Measurements from ENCODE around the gene PCNA. TPM values are rescaled to one million over a fixed set of nuclear protein-coding genes. Genes with fewer than 3 reads are reported as not detected.
A peak's percentile ranks its signal among the peaks of the same experiment; 100 is the strongest.

The PCNA gene
- total RNA-seq, 1 donor from 2014 or later: 48.1 TPM

DNA sequence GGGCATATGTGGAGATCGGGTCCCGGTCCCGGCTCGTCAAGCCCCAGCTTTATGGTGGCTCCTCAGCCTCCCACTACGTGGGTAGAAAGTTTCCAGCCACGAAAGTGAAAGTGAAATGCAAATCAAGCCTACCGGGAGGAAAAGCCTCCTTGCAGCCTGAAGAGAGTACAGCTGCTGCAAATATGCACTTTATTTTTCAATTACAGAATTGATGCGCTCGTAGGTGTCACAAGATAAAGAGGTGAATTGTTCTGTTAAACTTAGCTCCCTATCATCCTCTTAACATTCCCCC lies 373 bp upstream of the PCNA start:
- no peak for DNase-seq
- Histone ChIP-seq H3K4me1 (peaks cover 19% of the 10 kb centered on the region), H3K9me3 (no peaks in the 10 kb centered on the region), H3K27me3 (ENCODE audit: low read depth) (no peaks in the 10 kb centered on the region), H3K27ac (peak overlapping the region; percentile 86), H3K36me3 (peaks cover 28% of the 10 kb centered on the region), H3K4me3 (peak overlapping the region; percentile 84)
- intact Hi-C loops (cut with DNase I): loop anchor here (10.0 kb wide), 1 partner anchor 75 kb away; no protein-coding TSS in a partner anchor
- TF ChIP-seq, protein P1, sequence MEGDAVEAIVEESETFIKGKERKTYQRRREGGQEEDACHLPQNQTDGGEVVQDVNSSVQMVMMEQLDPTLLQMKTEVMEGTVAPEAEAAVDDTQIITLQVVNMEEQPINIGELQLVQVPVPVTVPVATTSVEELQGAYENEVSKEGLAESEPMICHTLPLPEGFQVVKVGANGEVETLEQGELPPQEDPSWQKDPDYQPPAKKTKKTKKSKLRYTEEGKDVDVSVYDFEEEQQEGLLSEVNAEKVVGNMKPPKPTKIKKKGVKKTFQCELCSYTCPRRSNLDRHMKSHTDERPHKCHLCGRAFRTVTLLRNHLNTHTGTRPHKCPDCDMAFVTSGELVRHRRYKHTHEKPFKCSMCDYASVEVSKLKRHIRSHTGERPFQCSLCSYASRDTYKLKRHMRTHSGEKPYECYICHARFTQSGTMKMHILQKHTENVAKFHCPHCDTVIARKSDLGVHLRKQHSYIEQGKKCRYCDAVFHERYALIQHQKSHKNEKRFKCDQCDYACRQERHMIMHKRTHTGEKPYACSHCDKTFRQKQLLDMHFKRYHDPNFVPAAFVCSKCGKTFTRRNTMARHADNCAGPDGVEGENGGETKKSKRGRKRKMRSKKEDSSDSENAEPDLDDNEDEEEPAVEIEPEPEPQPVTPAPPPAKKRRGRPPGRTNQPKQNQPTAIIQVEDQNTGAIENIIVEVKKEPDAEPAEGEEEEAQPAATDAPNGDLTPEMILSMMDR (IDR thresholded peaks at IDR 0.05): no peak
- no peak for ATAC-seq

DNA sequence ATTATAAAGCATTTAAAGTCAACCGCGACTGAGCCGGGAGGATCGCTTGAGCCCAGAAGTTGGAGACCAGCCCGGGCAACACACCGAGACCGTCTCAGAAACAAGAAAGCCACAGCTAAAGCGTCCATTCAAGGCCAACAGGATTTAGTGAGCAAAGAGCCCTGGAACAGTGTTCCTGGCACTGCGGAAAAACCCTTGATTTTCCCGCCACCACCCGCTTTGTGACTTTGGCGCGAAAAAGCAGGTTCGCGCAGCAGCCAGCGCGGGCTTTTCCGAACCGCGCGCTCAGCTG lies 669 bp downstream of the PCNA start:
- peaks cover 19% of the 10 kb centered on the region for H3K4me1 ChIP-seq
- intact Hi-C loops (cut with DNase I): no loop called here
- ATAC-seq: no peak
- H3K9me3 ChIP-seq: no peaks in the 10 kb centered on the region
- H3K36me3 ChIP-seq: peaks cover 39% of the 10 kb centered on the region
- H3K27me3 ChIP-seq (ENCODE audit: low read depth): no peaks in the 10 kb centered on the region
- TF ChIP-seq, protein P1 (IDR thresholded peaks at IDR 0.05): no peak
- no peak for DNase-seq
- peak overlapping the region; percentile 84 for H3K4me3 ChIP-seq
- no peak overlapping the region for H3K27ac ChIP-seq

DNA sequence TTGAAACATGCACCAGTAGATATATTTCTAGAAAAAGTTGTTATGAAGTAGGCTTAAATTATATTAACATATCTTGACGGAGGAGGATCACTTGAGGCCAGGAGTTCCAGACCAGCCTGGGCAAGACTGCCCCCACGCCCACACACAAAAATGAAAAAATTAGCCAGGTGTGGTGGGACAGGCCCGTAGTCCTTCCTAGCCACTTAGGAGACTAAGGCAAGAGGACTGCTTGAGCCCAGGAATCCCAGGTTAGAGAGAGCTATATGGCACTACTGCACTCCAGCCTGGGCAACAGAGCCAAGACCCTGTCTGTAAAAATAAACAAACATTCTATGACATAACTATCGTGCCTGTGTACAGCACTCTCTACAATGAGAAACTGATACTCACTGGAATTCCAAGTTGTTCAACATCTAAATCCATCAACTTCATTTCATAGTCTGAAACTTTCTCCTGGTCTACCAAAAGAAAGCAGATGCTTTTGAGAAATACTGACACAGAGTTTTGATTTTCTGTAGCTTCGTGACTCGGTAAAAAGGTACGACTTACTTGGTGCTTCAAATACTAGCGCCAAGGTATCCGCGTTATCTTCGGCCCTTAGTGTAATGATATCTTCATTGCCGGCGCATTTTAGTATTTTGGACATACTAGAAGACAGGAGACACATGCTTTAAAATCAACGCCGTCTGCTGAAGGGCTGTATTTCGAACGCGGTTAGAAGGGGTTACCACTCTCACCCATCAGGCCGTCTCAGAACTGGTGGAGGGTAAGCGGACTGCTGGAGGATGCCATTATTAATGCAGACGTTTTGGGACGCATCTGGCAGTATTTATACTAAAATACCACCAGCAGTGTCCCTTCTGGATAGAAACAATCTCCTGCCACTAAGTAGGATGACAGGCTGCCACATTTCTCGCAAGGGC lies 1.3 kb downstream of the PCNA start:
- TF ChIP-seq, protein P1 (IDR thresholded peaks at IDR 0.05): no peak
- no peak overlapping the region for H3K27ac ChIP-seq
- peak overlapping the region; percentile 84 for H3K4me3 ChIP-seq
- H3K36me3 ChIP-seq: peaks cover 40% of the 10 kb centered on the region
- no peaks in the 10 kb centered on the region for H3K9me3 ChIP-seq
- intact Hi-C loops (cut with DNase I): no loop called here
- ATAC-seq: no peak
- no peak for DNase-seq
- H3K4me1 ChIP-seq: peaks cover 24% of the 10 kb centered on the region
- no peaks in the 10 kb centered on the region for H3K27me3 ChIP-seq (ENCODE audit: low read depth)

DNA sequence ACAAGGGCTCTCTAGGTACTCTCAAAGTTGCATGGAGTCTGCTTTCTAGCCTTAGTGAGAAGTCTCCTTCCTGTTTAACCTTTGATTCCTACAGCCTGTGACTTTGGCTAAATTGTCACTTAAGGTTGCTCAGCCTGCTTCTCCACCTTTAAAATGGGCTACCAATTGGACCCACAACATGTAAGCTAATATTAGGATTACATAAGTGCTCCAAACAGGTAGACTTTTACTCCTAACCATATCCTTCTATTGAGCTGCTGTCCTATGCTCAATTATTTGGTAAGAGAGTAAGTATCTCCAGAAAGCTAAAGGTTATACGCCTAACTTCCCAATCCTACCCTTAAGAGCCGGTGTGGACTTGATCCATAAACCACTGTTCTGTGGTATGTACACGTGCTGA lies 2.9 kb downstream of the PCNA start:
- Histone ChIP-seq H3K36me3 (peaks cover 40% of the 10 kb centered on the region), H3K27ac (no peak overlapping the region), H3K9me3 (no peaks in the 10 kb centered on the region), H3K4me1 (peaks cover 32% of the 10 kb centered on the region), H3K27me3 (ENCODE audit: low read depth) (no peaks in the 10 kb centered on the region), H3K4me3 (no peak overlapping the region)
- ATAC-seq (no peak), DNase-seq (no peak)
- intact Hi-C loops (cut with DNase I): no loop called here
- TF ChIP-seq, protein P1 (IDR thresholded peaks at IDR 0.05): no peak

DNA sequence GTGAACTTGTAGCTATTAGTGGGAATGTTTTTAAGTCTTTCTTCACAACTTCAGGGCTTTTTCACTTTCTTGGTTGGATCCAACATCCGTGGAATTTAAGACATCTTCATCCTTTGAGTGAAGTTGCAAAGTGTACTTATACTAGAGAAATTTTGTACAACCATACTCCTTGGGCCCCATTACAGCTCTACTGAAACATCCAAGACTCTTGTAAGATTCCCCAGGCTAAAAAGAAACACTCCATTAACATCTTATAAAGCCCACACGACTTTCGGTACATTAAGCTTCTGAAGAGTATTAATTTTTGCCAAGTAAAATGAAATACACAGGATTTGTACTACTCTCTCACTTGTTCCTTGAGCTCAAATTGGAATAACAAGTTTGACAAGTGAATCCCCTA lies 5.4 kb downstream of the PCNA start:
- Histone ChIP-seq H3K4me3 (no peak overlapping the region), H3K27ac (no peak overlapping the region), H3K4me1 (peaks cover 30% of the 10 kb centered on the region), H3K36me3 (peaks cover 57% of the 10 kb centered on the region), H3K9me3 (no peaks in the 10 kb centered on the region), H3K27me3 (ENCODE audit: low read depth) (no peaks in the 10 kb centered on the region)
- ATAC-seq: no peak
- no peak for DNase-seq
- TF ChIP-seq, protein P1 (IDR thresholded peaks at IDR 0.05): no peak
- intact Hi-C loops (cut with DNase I): no loop called here

Data from lower lobe of right lung (tissue), 2 donors.